HG03469 (cell line): ENCODE results near the gene PRPS1.
"Not testable (repeated sequence)": the region's sequence is repeated elsewhere in the genome, so short reads cannot be mapped to it uniquely, and the experiment has no call there.

Experiments used
- ATAC-seq: cut with Tn5 transposase; IDR thresholded peaks from one replicate; pipeline ENCODE4 v1.9.1; 2021; ENCODE audit warnings: mild to moderate bottlenecking, moderate library complexity, moderate number of reproducible peaks; ENCODE audit not compliant: unreplicated experiment

The PRPS1 gene

GRCh38 chrX:107673933-107674479 lies 45.7 kb downstream of the PRPS1 start:
- ATAC-seq: peak; percentile 92

- ATAC-seq: no peak
Observed at GRCh38 chrX:107674480-107675364, 46.4 kb downstream of the PRPS1 start.

GRCh38 chrX:107675365-107675654 lies 47.0 kb downstream of the PRPS1 start:
- ATAC-seq: no peak

- ATAC-seq: no peak
Observed at GRCh38 chrX:107675823-107676555, 47.7 kb downstream of the PRPS1 start.

GRCh38 chrX:107676559-107677378 lies 48.5 kb downstream of the PRPS1 start:
- ATAC-seq: no peak

GRCh38 chrX:107677501-107677901 lies 49.2 kb downstream of the PRPS1 start:
- no peak for ATAC-seq

- ATAC-seq: no peak
Observed at GRCh38 chrX:107677909-107678308, 49.6 kb downstream of the PRPS1 start.

- ATAC-seq: no peak
Observed at GRCh38 chrX:107678957-107679740, 50.8 kb downstream of the PRPS1 start.

GRCh38 chrX:107682256-107682655 lies 53.9 kb downstream of the PRPS1 start:
- ATAC-seq: no peak

- no peak for ATAC-seq
Observed at GRCh38 chrX:107683124-107683895, 55.0 kb downstream of the PRPS1 start.

- no peak for ATAC-seq
Observed at GRCh38 chrX:107683931-107684330, 55.6 kb downstream of the PRPS1 start.

- ATAC-seq: peak; percentile 71
Observed at GRCh38 chrX:107684956-107685385, 56.7 kb downstream of the PRPS1 start.

- not testable (repeated sequence) for ATAC-seq
Observed at GRCh38 chrX:107685586-107685985, 57.3 kb downstream of the PRPS1 start.

- ATAC-seq: no peak
Observed at GRCh38 chrX:107686026-107686425, 57.7 kb downstream of the PRPS1 start.

GRCh38 chrX:107686792-107687191 lies 58.5 kb downstream of the PRPS1 start:
- no peak for ATAC-seq

GRCh38 chrX:107687445-107687844 lies 59.1 kb downstream of the PRPS1 start:
- ATAC-seq: no peak

- ATAC-seq: no peak
Observed at GRCh38 chrX:107691024-107691448, 62.7 kb downstream of the PRPS1 start.

GRCh38 chrX:107699616-107700015 lies 71.3 kb downstream of the PRPS1 start:
- ATAC-seq: no peak

GRCh38 chrX:107700317-107700774 lies 72.0 kb downstream of the PRPS1 start:
- ATAC-seq: no peak
